GM12801 (cell line): ENCODE results near the gene CEP72.

ENCODE experiments used
- CTCF ChIP-seq: IDR thresholded peaks from one replicate; pipeline ENCODE4 v1.5.1; 2011; ENCODE audit warnings: control low read depth; ENCODE audit not compliant: insufficient read length; ENCODE audit errors: extremely low read depth

Gene CEP72

GRCh38 chr5:581941-582340 is 30.2 kb upstream of the CEP72 start:
- TF ChIP-seq CTCF: no peak

GRCh38 chr5:582936-583635 is 29.1 kb upstream of the CEP72 start:
- TF ChIP-seq CTCF: no peak

DNA sequence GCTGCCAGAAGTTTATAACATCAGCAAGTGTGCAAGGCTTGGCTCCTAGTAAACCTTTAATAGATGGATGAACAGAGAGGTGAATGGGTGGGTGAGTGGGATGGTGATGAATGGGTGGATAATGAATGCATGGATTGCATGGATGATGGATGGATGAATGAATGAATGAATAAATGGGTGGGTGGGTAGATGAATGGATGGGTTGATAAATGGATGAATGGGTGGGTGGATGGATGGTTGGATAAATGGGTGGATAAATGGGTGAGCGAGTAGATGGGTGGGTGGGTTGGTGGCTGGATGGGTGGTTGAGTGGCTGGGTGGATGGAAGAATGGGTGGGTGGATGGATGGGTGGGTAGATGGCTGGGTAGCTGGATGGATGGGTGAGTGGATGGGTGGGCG is 28.5 kb upstream of the CEP72 start:
- no peak for TF ChIP-seq CTCF

GRCh38 chr5:584216-584615 is 27.9 kb upstream of the CEP72 start:
- TF ChIP-seq CTCF: no peak

DNA sequence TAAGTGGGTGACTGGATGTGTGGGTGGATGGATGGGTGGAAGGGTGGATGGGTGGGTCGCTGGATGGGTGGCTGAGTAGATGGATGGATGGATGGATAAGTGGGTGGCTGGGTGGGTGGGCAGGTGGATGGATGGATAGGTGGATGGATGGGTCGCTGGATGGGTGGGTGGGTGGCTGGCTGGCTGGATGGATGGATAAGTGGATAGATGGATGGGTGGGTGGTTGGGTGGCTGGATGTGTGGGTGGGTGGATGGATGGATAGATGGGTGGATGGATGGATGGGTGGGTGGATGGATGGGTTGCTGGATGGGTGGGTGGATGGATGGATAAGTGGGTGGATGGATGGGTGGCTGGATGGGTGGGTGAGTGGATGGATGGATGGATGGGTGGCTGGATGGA is 27.3 kb upstream of the CEP72 start:
- TF ChIP-seq CTCF: no peak

GRCh38 chr5:585556-585955 is 26.6 kb upstream of the CEP72 start:
- TF ChIP-seq CTCF: no peak

DNA sequence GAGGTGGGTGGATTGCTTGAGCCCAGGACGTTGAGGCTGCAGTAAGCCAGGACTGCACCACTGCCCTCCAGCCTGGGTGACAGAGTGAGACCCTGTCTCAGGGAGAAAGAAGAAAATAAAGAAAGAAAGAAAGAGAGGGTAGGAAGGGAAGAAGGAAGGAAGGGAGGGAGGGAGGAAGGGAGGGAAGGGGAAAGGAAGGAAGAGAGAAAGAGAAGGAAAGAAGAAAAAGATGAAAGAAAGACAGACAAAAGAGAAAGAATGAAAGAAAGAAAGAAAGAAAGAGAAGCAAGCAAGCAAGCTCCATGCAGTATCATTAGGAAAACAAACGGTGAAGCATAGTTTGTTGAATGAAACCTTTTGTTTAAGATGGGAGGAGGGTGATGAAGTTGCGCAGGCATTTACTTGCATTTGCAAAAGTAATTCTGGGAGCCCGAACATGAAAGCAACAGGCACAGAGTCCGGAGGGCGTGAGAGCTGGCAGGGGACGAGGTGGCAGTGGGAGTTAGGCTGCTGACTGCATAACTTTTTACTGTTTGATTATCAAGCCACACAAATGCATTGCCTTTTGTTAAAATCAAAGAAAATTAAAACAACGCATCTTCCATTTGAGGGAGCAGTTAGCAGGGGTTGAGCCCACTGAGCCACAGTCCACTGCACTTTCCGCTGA is 26.0 kb upstream of the CEP72 start:
- TF ChIP-seq CTCF: no peak
